ENCODE data around the gene YWHAH.

YWHAH gene

DNA sequence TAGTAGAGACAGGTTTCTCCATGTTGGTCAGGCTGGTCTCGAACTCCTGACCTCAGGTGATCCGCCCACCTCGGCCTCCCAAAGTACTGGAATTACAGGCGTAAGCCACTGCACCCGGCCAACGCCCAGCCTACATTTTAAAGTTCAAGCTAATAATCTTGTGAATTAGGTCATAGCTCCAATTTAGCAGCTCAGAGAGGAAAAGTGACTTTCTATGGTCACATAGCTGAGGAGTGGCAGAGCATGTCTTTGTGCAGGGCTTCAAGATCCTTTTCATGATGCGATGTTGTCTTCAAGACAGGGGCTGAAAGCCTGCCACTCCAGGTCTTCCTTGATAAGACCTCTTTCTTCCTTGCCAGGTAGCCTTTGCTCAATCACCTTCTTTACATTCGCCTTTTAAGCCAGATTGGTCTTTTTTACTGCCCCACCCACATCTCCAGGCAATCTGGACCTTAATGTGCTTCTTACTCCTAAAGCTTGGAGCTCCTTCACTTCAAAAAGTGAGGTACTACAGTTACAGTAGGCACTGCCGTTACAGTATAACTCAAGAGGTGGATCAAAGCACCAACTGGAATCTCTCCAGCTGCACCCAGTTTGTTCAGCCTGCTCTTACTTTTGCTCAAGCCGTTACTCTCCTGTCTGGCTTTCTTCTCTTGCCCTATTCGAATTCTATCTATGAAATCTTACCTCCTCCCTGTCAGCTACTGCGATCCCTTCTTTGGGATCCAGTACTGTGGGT lies 18.2 kb downstream of the YWHAH start:
- TF ChIP-seq, protein P1, sequence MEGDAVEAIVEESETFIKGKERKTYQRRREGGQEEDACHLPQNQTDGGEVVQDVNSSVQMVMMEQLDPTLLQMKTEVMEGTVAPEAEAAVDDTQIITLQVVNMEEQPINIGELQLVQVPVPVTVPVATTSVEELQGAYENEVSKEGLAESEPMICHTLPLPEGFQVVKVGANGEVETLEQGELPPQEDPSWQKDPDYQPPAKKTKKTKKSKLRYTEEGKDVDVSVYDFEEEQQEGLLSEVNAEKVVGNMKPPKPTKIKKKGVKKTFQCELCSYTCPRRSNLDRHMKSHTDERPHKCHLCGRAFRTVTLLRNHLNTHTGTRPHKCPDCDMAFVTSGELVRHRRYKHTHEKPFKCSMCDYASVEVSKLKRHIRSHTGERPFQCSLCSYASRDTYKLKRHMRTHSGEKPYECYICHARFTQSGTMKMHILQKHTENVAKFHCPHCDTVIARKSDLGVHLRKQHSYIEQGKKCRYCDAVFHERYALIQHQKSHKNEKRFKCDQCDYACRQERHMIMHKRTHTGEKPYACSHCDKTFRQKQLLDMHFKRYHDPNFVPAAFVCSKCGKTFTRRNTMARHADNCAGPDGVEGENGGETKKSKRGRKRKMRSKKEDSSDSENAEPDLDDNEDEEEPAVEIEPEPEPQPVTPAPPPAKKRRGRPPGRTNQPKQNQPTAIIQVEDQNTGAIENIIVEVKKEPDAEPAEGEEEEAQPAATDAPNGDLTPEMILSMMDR (IDR thresholded peaks at IDR 0.05; ENCODE audit: insufficient read depth, low read length, poor library complexity, severe bottlenecking) = no peak
- no peak for DNase-seq (ENCODE audit: extremely low read depth, insufficient read length)
- H3K27me3 ChIP-seq (replicated peaks; ENCODE audit: control insufficient read depth, insufficient read depth, low read length) = no peaks in the 10 kb centered on the region

DNA sequence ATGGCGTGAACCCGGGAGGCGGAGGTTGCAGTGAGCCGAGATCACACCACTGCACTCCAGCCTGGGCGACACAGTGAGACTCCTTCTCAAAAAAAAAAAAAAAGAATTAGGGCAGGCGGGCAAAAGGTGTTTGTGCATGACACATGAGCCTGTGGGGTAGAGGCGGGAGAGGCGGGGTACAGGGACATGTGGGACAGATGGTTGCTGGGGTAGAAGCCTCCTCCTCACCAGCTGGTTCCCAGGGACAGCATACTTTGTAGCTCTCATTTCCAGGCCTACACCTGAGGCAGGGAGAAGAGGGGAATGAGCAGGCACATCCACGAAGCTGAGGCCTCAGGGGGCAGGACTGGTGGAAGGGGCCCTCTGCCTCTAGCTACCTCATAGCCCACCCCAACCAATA lies 23.7 kb downstream of the YWHAH start:
- Histone ChIP-seq H3K36me3 (ENCODE audit: control insufficient read depth, insufficient read depth, low read length) (no peaks in the 10 kb centered on the region), H3K27me3 (replicated peaks; ENCODE audit: control insufficient read depth, insufficient read depth, low read length) (no peaks in the 10 kb centered on the region), H3K4me3 (replicated peaks; ENCODE audit: low read depth, low read length) (no peak overlapping the region)
- TF ChIP-seq, protein P1 (IDR thresholded peaks at IDR 0.05; ENCODE audit: insufficient read depth, low read length, poor library complexity, severe bottlenecking) = no peak
- no peak for DNase-seq (ENCODE audit: extremely low read depth, insufficient read length)

More for the DNA sequence above, 18.2 kb downstream of the YWHAH start:
- Histone ChIP-seq H3K4me3 (replicated peaks; ENCODE audit: low read depth, low read length) (no peak overlapping the region), H3K36me3 (ENCODE audit: control insufficient read depth, insufficient read depth, low read length) (no peaks in the 10 kb centered on the region; the same call in 1 of the 2 replicates)

DNA sequence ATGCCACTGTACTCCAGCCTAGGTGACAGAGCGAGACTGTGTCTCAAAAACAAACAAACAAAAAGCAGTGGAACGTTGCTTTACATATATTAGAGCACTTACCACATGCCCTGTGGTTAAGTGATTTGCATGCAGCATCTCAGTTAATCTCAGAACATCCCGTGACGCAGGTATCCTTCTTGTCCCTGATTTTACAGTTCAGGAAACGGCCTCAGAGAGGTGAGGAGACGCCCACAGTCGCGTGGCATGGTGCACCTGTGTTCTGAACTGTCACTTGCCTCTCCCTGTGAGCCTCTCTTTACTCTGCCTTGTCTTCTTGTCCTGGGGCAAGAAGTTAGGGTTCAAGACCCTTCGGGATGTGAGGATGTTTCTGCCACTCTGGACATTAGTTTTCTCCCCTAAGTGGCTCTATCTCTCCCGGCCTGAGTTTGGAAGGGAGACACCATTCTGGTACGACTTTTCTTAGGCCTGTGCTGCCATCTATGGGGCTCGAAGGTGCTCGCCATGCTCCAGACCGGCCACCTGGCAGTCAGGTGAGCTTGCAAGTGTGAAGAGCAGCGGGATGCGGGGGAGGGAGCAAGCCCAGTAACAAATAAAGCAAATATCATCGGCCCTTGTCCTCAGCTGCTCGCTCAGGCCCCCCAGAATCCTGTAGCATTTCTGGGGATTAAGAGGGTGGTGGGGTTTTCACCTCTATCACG lies 25.6 kb downstream of the YWHAH start:
- TF ChIP-seq, protein P1 (IDR thresholded peaks at IDR 0.05; ENCODE audit: insufficient read depth, low read length, poor library complexity, severe bottlenecking) = peak; percentile 57

DNA sequence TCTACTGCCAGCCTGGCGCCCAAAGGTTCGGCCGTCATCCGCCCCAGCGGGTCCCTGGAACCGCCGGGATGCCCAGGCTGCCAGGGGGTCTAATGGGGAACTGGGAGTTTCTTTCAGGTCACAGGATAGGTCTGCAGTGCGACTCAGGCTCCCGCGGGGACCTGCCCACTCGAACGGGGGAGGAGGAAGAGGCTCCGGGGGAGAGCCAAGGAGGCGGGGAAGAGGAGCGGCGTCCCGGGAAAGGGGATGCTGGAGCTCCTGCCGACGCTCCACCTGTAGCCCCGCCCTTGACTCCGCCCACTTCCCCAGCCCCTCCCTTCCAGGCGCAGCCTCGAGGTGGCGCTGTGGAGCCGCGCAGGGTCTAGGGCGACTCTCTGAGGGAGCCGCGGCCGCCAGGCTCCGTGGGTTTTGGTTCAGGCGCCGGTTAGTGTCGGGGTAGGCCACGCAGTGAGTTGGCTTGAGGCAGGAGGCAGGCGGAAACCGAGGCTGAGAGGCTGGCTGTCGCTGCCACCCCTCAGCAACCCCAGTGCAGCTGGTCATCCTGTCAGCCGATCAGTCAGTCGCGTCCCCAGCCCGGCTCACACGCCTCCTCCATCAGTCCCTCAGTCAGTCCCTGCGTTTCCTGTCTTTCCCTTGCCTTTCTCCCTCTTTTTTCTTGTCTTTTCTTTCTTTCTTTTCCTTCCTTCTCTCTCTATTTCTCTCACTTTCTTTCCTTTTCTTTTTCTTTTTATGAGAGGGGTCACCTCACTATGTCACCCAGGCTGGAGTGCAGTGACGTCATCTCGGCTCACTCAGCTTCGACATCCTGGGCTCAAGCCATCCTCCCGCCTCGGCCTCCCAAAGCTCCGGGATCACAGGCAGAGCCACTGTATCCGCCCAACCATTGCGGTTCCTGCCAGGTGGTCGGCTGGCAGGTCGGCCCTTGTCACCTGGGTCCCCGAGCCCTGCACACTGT lies 26.4 kb downstream of the YWHAH start:
- Histone ChIP-seq H3K4me3 (replicated peaks; ENCODE audit: low read depth, low read length) (peak overlapping the region; percentile 48), H3K36me3 (ENCODE audit: control insufficient read depth, insufficient read depth, low read length) (no peaks in the 10 kb centered on the region), H3K27me3 (replicated peaks; ENCODE audit: control insufficient read depth, insufficient read depth, low read length) (no peaks in the 10 kb centered on the region)
- TF ChIP-seq, protein P1 (IDR thresholded peaks at IDR 0.05; ENCODE audit: insufficient read depth, low read length, poor library complexity, severe bottlenecking) = peak; percentile 98
- peak; percentile 79 for DNase-seq (ENCODE audit: extremely low read depth, insufficient read length)

More for the DNA sequence above, 25.6 kb downstream of the YWHAH start:
- no peaks in the 10 kb centered on the region for H3K36me3 ChIP-seq (ENCODE audit: control insufficient read depth, insufficient read depth, low read length)
- peak overlapping the region; percentile 48 for H3K4me3 ChIP-seq (replicated peaks; ENCODE audit: low read depth, low read length)
- no peaks in the 10 kb centered on the region for H3K27me3 ChIP-seq (replicated peaks; ENCODE audit: control insufficient read depth, insufficient read depth, low read length)
- DNase-seq (ENCODE audit: extremely low read depth, insufficient read length) = peak; percentile 49

DNA sequence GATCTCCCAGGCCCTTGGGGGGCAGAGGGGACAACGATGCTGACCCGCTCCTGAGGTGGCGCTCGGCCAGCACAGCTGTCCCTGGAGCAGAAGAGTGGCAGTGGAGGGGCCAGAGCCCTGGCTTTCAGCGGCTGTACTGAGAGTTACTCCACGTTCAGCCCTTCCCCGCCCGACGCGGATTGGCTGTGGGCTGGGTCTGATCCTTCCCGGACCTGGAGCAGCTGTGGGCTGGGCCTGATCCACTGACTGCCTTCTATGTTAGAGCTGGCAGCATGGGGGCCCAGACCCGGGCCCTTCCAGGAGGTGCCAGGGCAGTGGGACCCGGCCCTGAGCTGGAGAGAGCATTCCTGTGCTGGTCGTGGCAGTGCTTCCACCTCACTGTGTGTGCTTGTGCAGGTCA lies 27.8 kb downstream of the YWHAH start:
- Histone ChIP-seq H3K36me3 (ENCODE audit: control insufficient read depth, insufficient read depth, low read length) (no peaks in the 10 kb centered on the region), H3K4me3 (replicated peaks; ENCODE audit: low read depth, low read length) (no peak overlapping the region), H3K27me3 (replicated peaks; ENCODE audit: control insufficient read depth, insufficient read depth, low read length) (no peaks in the 10 kb centered on the region)
- DNase-seq (ENCODE audit: extremely low read depth, insufficient read length) = no peak
- TF ChIP-seq, protein P1 (IDR thresholded peaks at IDR 0.05; ENCODE audit: insufficient read depth, low read length, poor library complexity, severe bottlenecking) = no peak

Measured in GM06990 (cell line).